Heart left ventricle (tissue), 16 donors: ENCODE results near the gene NOX4. TPM values are rescaled to one million over a fixed set of nuclear protein-coding genes. Genes with fewer than 3 reads are reported as not detected.
"Not testable (repeated sequence)": the region's sequence is repeated elsewhere in the genome, so short reads cannot be mapped to it uniquely, and the experiment has no call there.

Experiments
- ATAC-seq, 4 donors: fragments of 200-7000 bp; cut with Tn5 transposase; one replicate each; pipeline ENCODE4 v1.9.1; 2020 to 2022; ENCODE audit warnings: moderate library complexity in 4 of 4, mild to moderate bottlenecking in 3 of 4, moderate number of reproducible peaks in 1 of 4
- DNase-seq, 5 donors: peaks; one replicate each; pipeline ENCODE4 v3.0.0-alpha.2; 2020
- H3K27ac ChIP-seq, 12 donors: fragments of 200-600 bp; sonication (generic) in 4 of 12; one replicate each; pipeline versions ENCODE4 v1.5.0 to v1.8.0; 2016 to 2022; ENCODE audit warnings: mild to moderate bottlenecking in 2 of 12
- H3K27me3 ChIP-seq, 9 donors: fragments of 200-600 bp; sonication (generic) in 2 of 9; one replicate each; pipeline versions ENCODE4 v1.5.1 to v1.8.0; 2016 to 2022; ENCODE audit warnings: mild to moderate bottlenecking in 3 of 9
- H3K36me3 ChIP-seq, 9 donors: fragments of 200-600 bp; sonication (generic) in 2 of 9; one replicate each; pipeline versions ENCODE4 v1.5.0 to v1.8.0; 2018 to 2022; ENCODE audit warnings: mild to moderate bottlenecking in 2 of 9
- H3K4me1 ChIP-seq, 12 donors: fragments of 200-600 bp; sonication (generic) in 4 of 12; one replicate each; pipeline versions ENCODE4 v1.5.0 to v1.8.0; 2016 to 2022; ENCODE audit warnings: mild to moderate bottlenecking in 3 of 12
- H3K4me3 ChIP-seq, 12 donors: fragments of 200-600 bp; sonication (generic) in 4 of 12; one replicate each; pipeline versions ENCODE4 v1.5.0 to v1.8.0; 2017 to 2022; ENCODE audit warnings: mild to moderate bottlenecking in 9 of 12, moderate library complexity in 4 of 12
- H3K9me3 ChIP-seq, 12 donors: fragments of 200-600 bp; sonication (generic) in 4 of 12; one replicate each; pipeline versions ENCODE4 v1.5.0 to v1.8.0; 2016 to 2022; ENCODE audit warnings: mild to moderate bottlenecking in 1 of 12
- CTCF ChIP-seq, 12 donors: fragments of 200-600 bp; sonication (generic) in 4 of 12; IDR thresholded peaks; one replicate each; pipeline versions ENCODE4 v1.5.0 to v1.8.0; 2018 to 2022; ENCODE audit warnings: antibody characterized with exemption in 12 of 12, mild to moderate bottlenecking in 5 of 12
- POLR2A ChIP-seq, 2 donors: fragments of 450-650 bp; IDR thresholded peaks; one replicate each; pipeline ENCODE4 v1.6.1; 2017; ENCODE audit warnings: antibody characterized with exemption in 2 of 2, mild to moderate bottlenecking in 2 of 2, moderate library complexity in 2 of 2
- WGBS, 4 donors: extraction: QIAGEN DNeasy Blood & Tissue Kit in 2 of 4; methylation state at CpG; one replicate each; pipeline versions ENCODE4 v1.1.5 to v1.1.7; 2013 to 2018; 5-methylcytosine and 5-hydroxymethylcytosine counted together
- intact Hi-C, 10 donors: fragments of 100-400 bp; cut with DNase I; formaldehyde crosslinking; loops; one replicate each; pipeline versions ENCODE4 v1.11.1 to v1.14.2; 2022
- polyA plus RNA-seq, 2 donors: library from polyadenylated mRNA; stranded (reverse); fragments of 200-250 nt; gene quantifications; one replicate each; pipeline ENCODE4 v1.2.3, GENCODE V29; 2013
- total RNA-seq, 9 donors: library from RNA; depleted of rRNA in 2 of 9; stranded (reverse); fragments of >200 nt in 2 of 9; fragmentation: NEBNext Ultra II Directional in 3 of 9; extraction: Animal tissue kit (Norgen Biotek cat#: 25700) in 3 of 9; gene quantifications; one replicate each; pipeline versions ENCODE4 v1.1.0 to v1.2.4, GENCODE V29; 2016 to 2023
- donor health status: ischemic (EF 13 %, LVEDD 7.1; RV severe dilation, severe dysfunction).
- donor health status: healthy with polysubstance abuse.
- donor health status: DM: no; HTN: yes; CAD: no.
- donor health status: DM: no; HTN: no; CAD: no.
- donor health status: ischemic (EF 25% LVEDD 6.9; RV normal size, moderate dysfunction).
- donor health status: ischemic (EF 25% LVEDD 5.7; RV mildly dilated, moderate dysfunction).
- donor health status: healthy.
- donor health status: DM: yes; HTN: yes; CAD: no.
- donor health status: ischemic (EF 35%, LVEDD 5.7; RV mildly dilated, moderate dysfunction).
- donor health status: nonischemic (EF 11% LVEDD 7.7; RV severe dilation, severe dysfunction).
- donor health status: DM: yes; HTN: yes; CAD: no.
- donor health status: PGD.
- donor health status: ischemic (EF 29% LVEDD 5.4; RV normal size, mild dysfunction).
- donor health status: nonischemic (EF 23%, LVEDD 6.1; RV moderate dilation, normal function).

The NOX4 gene
- total and polyA plus RNA-seq, 11 donors = 2.1 to 8.6 (median 2.8) TPM

GRCh38 chr11:89436071-89436470 lies 55.1 kb downstream of the NOX4 start:
- H3K36me3 ChIP-seq = peaks cover 0 to 11% (median 0%) of the 10 kb centered on the region in 9 donors
- intact Hi-C loops = no loop called here
- H3K4me3 ChIP-seq = no peak overlapping the region
- H3K27ac ChIP-seq = peak overlapping the region in 1 of 12 donors; percentile 32
- WGBS, 4 donors = 41 to 51% (median 48%) methylated on average over 3 of the region's 3 CpGs
- H3K27me3 ChIP-seq = no peaks in the 10 kb centered on the region
- TF ChIP-seq CTCF (IDR thresholded peaks at IDR 0.05) (no peak), POLR2A (IDR thresholded peaks at IDR 0.05) (no peak)
- no peak for DNase-seq
- peaks cover 0 to 3% (median 0%) of the 10 kb centered on the region in 12 donors for H3K4me1 ChIP-seq
- no peaks in the 10 kb centered on the region for H3K9me3 ChIP-seq
- ATAC-seq = peak in 2 of 4 donors; percentile 33 to 49

GRCh38 chr11:89433278-89433677 lies 57.9 kb downstream of the NOX4 start:
- WGBS, 4 donors = 67 to 87% (median 80%) methylated on average over 1 of the region's 1 CpG
- Histone ChIP-seq H3K27me3 (no peaks in the 10 kb centered on the region), H3K4me3 (no peak overlapping the region), H3K4me1 (peaks cover 0 to 3% (median 0%) of the 10 kb centered on the region in 12 donors), H3K36me3 (no peaks in the 10 kb centered on the region), H3K27ac (no peak overlapping the region), H3K9me3 (no peaks in the 10 kb centered on the region)
- no peak for ATAC-seq
- DNase-seq = no peak
- intact Hi-C loops = no loop called here
- no peak for TF ChIP-seq CTCF (IDR thresholded peaks at IDR 0.05)
- TF ChIP-seq POLR2A (IDR thresholded peaks at IDR 0.05) = no peak

GRCh38 chr11:89432182-89432581 lies 59.0 kb downstream of the NOX4 start:
- DNase-seq, H3K4me1 ChIP-seq, H3K27me3 ChIP-seq, H3K36me3 ChIP-seq, H3K27ac ChIP-seq, intact Hi-C loops, H3K9me3 ChIP-seq, ATAC-seq, H3K4me3 ChIP-seq: not testable (repeated sequence)
- WGBS, 4 donors = 73 to 97% (median 95%) methylated on average over 3 of the region's 3 CpGs

GRCh38 chr11:89426501-89426900 lies 64.7 kb downstream of the NOX4 start:
- DNase-seq, H3K4me1 ChIP-seq, H3K27ac ChIP-seq, H3K36me3 ChIP-seq, H3K4me3 ChIP-seq, H3K27me3 ChIP-seq, intact Hi-C loops, H3K9me3 ChIP-seq, ATAC-seq: not testable (repeated sequence)
- WGBS, 4 donors = 72 to 96% (median 94%) methylated on average over 5 to 7 of the region's 7 CpGs

- DNase-seq = no peak
- TF ChIP-seq POLR2A (IDR thresholded peaks at IDR 0.05) (no peak), CTCF (IDR thresholded peaks at IDR 0.05) (no peak)
- 54 to 68% (median 67%) methylated on average over 2 of the region's 2 CpGs for WGBS, 4 donors
These were observed 69.5 kb downstream of the NOX4 start for GRCh38 chr11:89421718-89422117.

More at GRCh38 chr11:89421718-89422117, 69.5 kb downstream of the NOX4 start:
- no peaks in the 10 kb centered on the region for H3K9me3 ChIP-seq
- ATAC-seq = no peak
- no peak overlapping the region for H3K27ac ChIP-seq
- H3K4me3 ChIP-seq = no peak overlapping the region
- H3K4me1 ChIP-seq = peaks cover 0 to 2% (median 0%) of the 10 kb centered on the region in 12 donors
- no peaks in the 10 kb centered on the region for H3K27me3 ChIP-seq
- no peaks in the 10 kb centered on the region for H3K36me3 ChIP-seq
- intact Hi-C loops = no loop called here
